HCT116 (cell line): Measurements from ENCODE around the gene ATP6V1G2. TPM values are rescaled to one million over a fixed set of nuclear protein-coding genes. Genes with fewer than 3 reads are reported as not detected.

Experiments
- ATAC-seq: fragments of 200-7000 bp; cut with Tn5 transposase; 2 replicates; pipeline ENCODE4 v1.9.1; 2020; ENCODE audit warnings: mild to moderate bottlenecking, moderate library complexity
- BruUV-seq: library from RNA; stranded (reverse); fragments of 400-500 nt; replicated peaks from 2 replicates; lab custom pipeline; 2021; lab: Mats Ljungman, UMichigan
- CTCF ChIA-PET: fragments of 300-600 bp; sonication (Branson Sonifier 250); formaldehyde crosslinking; loops from one replicate; lab custom pipeline; 2021; ENCODE audit warnings: antibody characterized with exemption; lab: Charles Lee
- POLR2A ChIA-PET: fragments of 300-600, 350-600 bp; sonication (Branson Sonifier 250); formaldehyde crosslinking; loops from one replicate; lab custom pipeline; 2021; ENCODE audit warnings: antibody characterized with exemption; lab: Charles Lee
- RAD21 ChIA-PET, 2 experiments: fragments of 300-600 bp; sonication (Branson Sonifier 250); formaldehyde crosslinking; loops; one replicate each; lab custom pipeline; 2023; ENCODE audit warnings: low total read pairs in 2 of 2; ENCODE audit not compliant: uncharacterized antibody in 2 of 2, unreplicated experiment in 2 of 2, low non-redundant PET in 1 of 2; lab: Charles Lee
- DNase-seq: peaks from one replicate; pipeline ENCODE4 v3.0.0-alpha.2; 2010; ENCODE audit warnings: low read depth, low spot score
- H2AFZ ChIP-seq: fragments of 200-600 bp; shearing (Covaris generic), sonication (generic); 2 replicates; pipeline ENCODE4 v1.6.1; 2017; ENCODE audit warnings: low read depth, mixed run types, mixed read lengths, antibody characterized with exemption, low read length; ENCODE audit not compliant: poor library complexity, severe bottlenecking
- H3K27ac ChIP-seq: 2 replicates; pipeline ENCODE4 v1.5.1; 2012; ENCODE audit warnings: low read depth, low read length
- H3K27me3 ChIP-seq: fragments of 200-600 bp; sonication (generic); 2 replicates; pipeline ENCODE4 v1.6.1; 2016; ENCODE audit warnings: mixed run types, low read length, mixed read lengths; ENCODE audit not compliant: insufficient read depth
- H3K36me3 ChIP-seq, 2 experiments: fragments of 200-500 bp in 1 of 2; fragments of 200-600 bp in 1 of 2; sonication (Bioruptor generic) in 1 of 2; sonication (generic) in 1 of 2; 2 replicates each; pipeline versions ENCODE4 v1.5.1 to v1.6.1; 2014 to 2016; ENCODE audit warnings: low read length in 2 of 2, inconsistent platforms in 1 of 2, mixed read lengths in 1 of 2, mixed run types in 1 of 2; ENCODE audit not compliant: insufficient read depth in 2 of 2, control insufficient read depth in 1 of 2
- H3K4me1 ChIP-seq, 2 experiments: fragments of 200-600 bp in 1 of 2; sonication (generic) in 1 of 2; 2 replicates each; pipeline versions ENCODE4 v1.5.1 to v1.6.1; 2012 to 2017; ENCODE audit warnings: low read length in 2 of 2, inconsistent platforms in 1 of 2, mild to moderate bottlenecking in 1 of 2, mixed read lengths in 1 of 2, mixed run types in 1 of 2, moderate library complexity in 1 of 2; ENCODE audit not compliant: insufficient read depth in 2 of 2, control insufficient read depth in 1 of 2
- H3K4me2 ChIP-seq: fragments of 200-600 bp; sonication (generic); 2 replicates; pipeline ENCODE4 v1.6.1; 2017; ENCODE audit warnings: mixed run types, low read length, mixed read lengths
- H3K4me3 ChIP-seq, 2 experiments: fragments of 200-600 bp in 1 of 2; sonication (generic) in 1 of 2; replicated peaks in 1 of 2; 2 replicates each; pipeline ENCODE4 v1.5.1; 2011 to 2016; ENCODE audit warnings: low read length in 2 of 2, control low read depth in 1 of 2, low read depth in 1 of 2, mild to moderate bottlenecking in 1 of 2, mixed read lengths in 1 of 2, mixed run types in 1 of 2
- H3K79me2 ChIP-seq: fragments of 200-600 bp; sonication (generic); 2 replicates; pipeline ENCODE4 v1.6.1; 2017; ENCODE audit warnings: mild to moderate bottlenecking, mixed run types, low read length, moderate library complexity, mixed read lengths; ENCODE audit not compliant: insufficient read depth
- H3K9ac ChIP-seq: fragments of 200-600 bp; sonication (generic); 2 replicates; pipeline ENCODE4 v1.6.1; 2016; ENCODE audit warnings: low read length, mixed read lengths
- H3K9me2 ChIP-seq: fragments of 200-600 bp; sonication (generic), shearing (Covaris generic); 2 replicates; pipeline ENCODE4 v1.6.1; 2017; ENCODE audit warnings: mixed run types, mild to moderate bottlenecking, moderate library complexity; ENCODE audit not compliant: insufficient read depth
- H3K9me3 ChIP-seq, 2 experiments: fragments of 200-500 bp in 1 of 2; fragments of 200-600 bp in 1 of 2; sonication (Bioruptor generic) in 1 of 2; sonication (generic) in 1 of 2; 2 replicates each; pipeline ENCODE4 v1.6.1; 2014 to 2017; ENCODE audit warnings: low read length in 2 of 2, mixed read lengths in 2 of 2, inconsistent platforms in 1 of 2, low read depth in 1 of 2, mild to moderate bottlenecking in 1 of 2, mixed run types in 1 of 2, moderate library complexity in 1 of 2; ENCODE audit not compliant: control insufficient read depth in 1 of 2, insufficient read depth in 1 of 2
- H4K20me1 ChIP-seq: fragments of 200-600 bp; sonication (generic), shearing (Covaris generic); 2 replicates; pipeline ENCODE4 v1.6.1; 2017; ENCODE audit warnings: mixed run types, mild to moderate bottlenecking, moderate library complexity; ENCODE audit not compliant: insufficient read depth
- JUND ChIP-seq: IDR thresholded peaks from 2 replicates; pipeline ENCODE4 v1.6.1; 2012
- SP1 ChIP-seq: IDR thresholded peaks from 2 replicates; pipeline ENCODE4 v1.6.1; 2012; ENCODE audit warnings: low read depth
- TCF7L2 ChIP-seq: IDR thresholded peaks from 2 replicates; pipeline ENCODE4 v1.7.0; 2011; ENCODE audit warnings: borderline replicate concordance, inconsistent platforms; ENCODE audit not compliant: insufficient read depth, insufficient read length; ENCODE audit errors: extremely low read depth
- ZBTB33 ChIP-seq: IDR thresholded peaks from 2 replicates; pipeline ENCODE4 v1.6.1; 2011; ENCODE audit warnings: mild to moderate bottlenecking, low read length, moderate library complexity; ENCODE audit not compliant: insufficient replicate concordance; ENCODE audit errors: extremely low read depth
- intact Hi-C: fragments of 100-400 bp; cut with micrococcal nuclease; formaldehyde crosslinking; loops from 2 replicates; pipeline ENCODE4 v1.10.0; 2022
- total RNA-seq: library from RNA; stranded (reverse); gene quantifications from one replicate; pipeline ENCODE4 v1.2.1, GENCODE V29; 2021; ENCODE audit not compliant: unreplicated experiment

Gene ATP6V1G2
- total RNA-seq, 1 experiment from 2014 or later: 1.8 TPM

GRCh38 chr6:31529329-31530150 lies 16.9 kb downstream of the ATP6V1G2 start:
- Histone ChIP-seq H4K20me1 (peaks cover 17% of the 10 kb centered on the region; the same call in 1 of the 2 replicates), H3K9me3 (no peaks in the 10 kb centered on the region), H3K9ac (no peak overlapping the region), H3K27me3 (no peaks in the 10 kb centered on the region), H3K36me3 (peaks cover 32 to 41% of the 10 kb centered on the region in 2 experiments; a peak in 3 of 4 replicates), H2AFZ (no peak overlapping the region), H3K27ac (no peak overlapping the region)
- no peak for DNase-seq
- BruUV-seq: no TSS peak
- RAD21 ChIA-PET: no interaction called here
- ATAC-seq: peak; percentile 43
- no peak for TF ChIP-seq JUND
- no peak for TF ChIP-seq TCF7L2
- TF ChIP-seq SP1: no peak
- no peak for TF ChIP-seq ZBTB33
- TF ChIP-seq, all 23 proteins: peak for 0
- Histone ChIP-seq H3K4me3 (no peak overlapping the region), H3K4me2 (no peak overlapping the region), H3K4me1 (no peaks in the 10 kb centered on the region; a peak in 1 of 4 replicates), H3K9me2 (no peaks in the 10 kb centered on the region), H3K79me2 (peaks cover 21% of the 10 kb centered on the region)
- ChIA-PET CTCF (no interaction called here), POLR2A (interaction anchor here (0.9 to 2.5 kb wide), 3 partner anchors 12 to 35 kb away, joined by 3 to 10 read pairs (median 4); partner anchors contain the start of gene MICB)
- intact Hi-C loops: no loop called here
